Measurements from ENCODE around the gene GHRL.

DNA sequence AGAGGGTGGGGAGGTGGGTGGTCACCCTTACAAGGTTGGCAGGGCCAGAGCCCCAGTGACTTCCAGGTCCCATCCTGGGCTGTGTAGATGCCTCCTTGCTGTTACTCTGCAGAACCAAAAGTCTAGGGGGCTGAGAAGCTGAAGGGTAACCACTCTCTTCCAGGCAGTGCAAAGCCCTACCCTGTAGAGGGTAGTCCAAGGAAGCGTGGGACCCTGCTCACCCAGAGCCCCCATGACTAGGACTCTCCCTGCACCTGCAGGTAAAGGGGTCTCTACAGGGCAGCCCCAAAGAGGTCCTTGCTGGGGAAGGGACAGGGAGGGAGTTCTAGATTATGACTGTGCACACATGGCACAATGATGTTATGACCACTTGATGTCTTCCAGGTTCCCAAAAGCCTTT lies 14.2 kb downstream of the GHRL start:
- TF ChIP-seq, protein P1, sequence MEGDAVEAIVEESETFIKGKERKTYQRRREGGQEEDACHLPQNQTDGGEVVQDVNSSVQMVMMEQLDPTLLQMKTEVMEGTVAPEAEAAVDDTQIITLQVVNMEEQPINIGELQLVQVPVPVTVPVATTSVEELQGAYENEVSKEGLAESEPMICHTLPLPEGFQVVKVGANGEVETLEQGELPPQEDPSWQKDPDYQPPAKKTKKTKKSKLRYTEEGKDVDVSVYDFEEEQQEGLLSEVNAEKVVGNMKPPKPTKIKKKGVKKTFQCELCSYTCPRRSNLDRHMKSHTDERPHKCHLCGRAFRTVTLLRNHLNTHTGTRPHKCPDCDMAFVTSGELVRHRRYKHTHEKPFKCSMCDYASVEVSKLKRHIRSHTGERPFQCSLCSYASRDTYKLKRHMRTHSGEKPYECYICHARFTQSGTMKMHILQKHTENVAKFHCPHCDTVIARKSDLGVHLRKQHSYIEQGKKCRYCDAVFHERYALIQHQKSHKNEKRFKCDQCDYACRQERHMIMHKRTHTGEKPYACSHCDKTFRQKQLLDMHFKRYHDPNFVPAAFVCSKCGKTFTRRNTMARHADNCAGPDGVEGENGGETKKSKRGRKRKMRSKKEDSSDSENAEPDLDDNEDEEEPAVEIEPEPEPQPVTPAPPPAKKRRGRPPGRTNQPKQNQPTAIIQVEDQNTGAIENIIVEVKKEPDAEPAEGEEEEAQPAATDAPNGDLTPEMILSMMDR (IDR thresholded peaks at IDR 0.05): no peak
- TF ChIP-seq POLR2AphosphoS5 (IDR thresholded peaks at IDR 0.05): no peak
- no peak for TF ChIP-seq POLR2A (IDR thresholded peaks at IDR 0.05)

Measured in sigmoid colon (tissue), 4 donors.